Jurkat, Clone E6-1 (cell line): Measurements from ENCODE around the gene NEK6. TPM values are rescaled to one million over a fixed set of nuclear protein-coding genes. Genes with fewer than 3 reads are reported as not detected.

Experiments
- DNase-seq: peaks from one replicate; pipeline ENCODE4 v3.0.0-alpha.2; 2011; ENCODE audit warnings: low read depth, low spot score
- H3K4me3 ChIP-seq: 2 replicates; pipeline ENCODE4 v1.5.1; 2011; ENCODE audit warnings: mild to moderate bottlenecking, low read length, control low read depth, moderate library complexity
- polyA plus RNA-seq: library from polyadenylated mRNA; unstranded; fragments of >200 nt; gene quantifications from one replicate; pipeline ENCODE4 v1.2.1, GENCODE V29; 2012; ENCODE audit warnings: missing spikeins; ENCODE audit not compliant: insufficient read length, insufficient read depth

NEK6 gene
- polyA plus RNA-seq, result 22.4 TPM

DNA sequence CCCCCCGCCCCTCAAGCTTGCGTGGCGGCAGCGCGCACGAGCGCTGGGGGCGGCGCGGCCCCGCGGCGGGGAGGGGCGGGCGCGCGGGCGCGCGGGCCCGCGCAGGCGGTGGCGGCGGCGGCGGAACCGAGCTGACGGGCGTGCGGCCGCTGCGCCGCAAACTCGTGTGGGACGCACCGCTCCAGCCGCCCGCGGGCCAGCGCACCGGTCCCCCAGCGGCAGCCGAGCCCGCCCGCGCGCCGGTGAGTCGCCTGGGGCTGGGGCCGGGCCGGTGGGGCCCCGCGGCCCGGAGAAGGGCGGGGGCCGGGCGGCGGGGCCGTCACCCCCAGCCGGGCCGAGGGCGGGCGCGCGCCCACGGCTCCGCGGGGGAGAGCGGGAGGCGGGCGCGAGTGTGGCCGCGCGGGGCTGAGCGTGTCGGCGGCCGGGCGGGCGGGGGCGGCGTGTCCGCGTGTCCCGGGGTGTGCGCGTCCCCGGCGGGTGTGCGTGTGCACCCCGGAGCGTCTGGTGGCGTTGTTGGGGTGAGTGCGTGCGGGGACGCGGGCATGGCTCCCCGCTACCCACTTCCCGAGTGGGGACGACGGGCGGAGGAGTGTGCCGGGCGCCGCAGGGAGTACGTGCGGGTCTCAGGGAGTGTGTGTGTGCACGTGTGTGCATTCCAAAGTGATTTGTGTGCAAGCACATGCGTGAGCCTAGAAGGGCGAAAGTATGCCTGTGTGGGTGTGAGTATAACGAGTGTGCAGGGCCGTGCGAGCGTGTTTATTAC is at the start of gene NEK6:
TSS of gene NEK6 (plus strand) at position 106 of the 763 bp plus-strand sequence. CDS start 44,016 bp downstream, outside the sequence.
- H3K4me3 ChIP-seq, result peak within 1 kb of the TSS; percentile 54
- DNase-seq, result no peak

DNA sequence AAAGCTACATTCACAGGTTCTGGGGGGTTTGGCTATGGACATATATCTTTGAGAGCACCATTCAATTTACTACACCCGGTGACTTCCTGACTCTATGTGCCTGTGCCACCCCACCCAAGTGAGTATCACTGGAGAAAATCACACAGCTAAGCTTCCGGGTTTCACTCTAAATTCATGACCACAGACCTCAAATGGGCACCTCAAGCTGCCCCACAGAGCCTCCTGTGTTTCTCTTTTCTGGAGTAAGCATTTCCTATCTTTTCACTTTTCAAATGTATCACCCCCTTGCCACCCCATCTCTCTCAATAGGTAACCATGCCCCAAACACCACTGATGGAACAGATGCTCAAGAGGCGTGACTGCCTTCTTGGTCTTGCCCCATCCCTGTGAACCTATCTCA is 49.2 kb upstream of the NEK6 start:
- H3K4me3 ChIP-seq, result no peak overlapping the region
- DNase-seq, result no peak

DNA sequence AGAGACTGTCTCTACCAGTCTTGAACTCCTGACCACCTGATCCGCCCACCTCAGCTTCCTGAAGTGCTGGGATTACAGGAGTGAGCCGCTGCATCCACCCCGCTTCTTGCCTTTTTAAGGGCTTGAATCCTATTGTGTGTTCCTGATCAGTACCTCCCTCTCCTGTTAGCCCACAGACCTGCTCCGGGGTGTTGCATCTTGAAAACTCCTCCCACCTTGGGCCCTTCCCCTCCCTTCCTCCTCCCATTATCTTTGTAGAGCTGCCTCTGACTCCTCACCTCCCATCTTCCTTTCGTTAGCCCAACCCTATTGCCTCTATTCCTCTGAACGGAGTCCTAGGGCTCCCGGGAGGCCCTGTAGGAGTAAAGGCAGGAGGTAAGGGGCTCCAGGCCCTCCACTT is 48.5 kb upstream of the NEK6 start:
- DNase-seq, result no peak
- no peak overlapping the region for H3K4me3 ChIP-seq

DNA sequence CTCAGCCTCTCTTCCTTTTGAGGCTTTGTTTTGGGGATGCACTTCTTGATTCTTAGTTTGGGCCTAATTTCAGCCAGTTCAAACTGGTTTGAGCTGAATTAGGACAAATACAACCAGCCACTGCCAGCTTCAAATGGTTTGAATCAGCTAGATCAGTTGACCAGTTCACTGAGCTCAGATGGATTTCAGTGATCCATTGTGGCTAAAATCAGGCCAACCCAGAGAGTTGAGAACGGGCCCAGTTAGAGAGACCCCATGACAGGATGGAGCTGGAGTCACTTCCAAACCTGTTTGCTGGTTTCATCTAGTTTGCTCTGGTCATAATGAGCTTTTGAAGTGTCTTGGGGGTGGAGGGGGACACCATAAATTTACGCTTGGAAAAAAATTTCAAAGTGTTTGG is 48.0 kb upstream of the NEK6 start:
- H3K4me3 ChIP-seq, result no peak overlapping the region
- no peak for DNase-seq

DNA sequence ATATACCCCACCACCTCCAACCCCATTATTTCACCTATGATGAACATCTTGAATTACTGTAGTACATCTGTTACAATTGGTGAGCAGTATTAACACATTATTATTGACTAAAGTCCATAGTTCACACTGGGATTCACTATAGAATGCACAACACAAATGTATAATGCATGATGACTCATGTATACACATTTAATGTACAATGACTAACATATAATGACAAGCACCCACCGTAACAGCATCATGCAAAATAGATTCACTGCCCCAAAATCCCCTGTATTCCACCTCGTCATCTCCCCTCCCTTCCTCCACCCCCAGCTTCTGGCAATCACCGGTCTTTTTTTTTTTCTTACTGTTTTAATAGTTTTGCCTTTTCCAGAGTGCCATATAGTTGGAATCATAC is 47.1 kb upstream of the NEK6 start:
- DNase-seq, result no peak
- no peak overlapping the region for H3K4me3 ChIP-seq

DNA sequence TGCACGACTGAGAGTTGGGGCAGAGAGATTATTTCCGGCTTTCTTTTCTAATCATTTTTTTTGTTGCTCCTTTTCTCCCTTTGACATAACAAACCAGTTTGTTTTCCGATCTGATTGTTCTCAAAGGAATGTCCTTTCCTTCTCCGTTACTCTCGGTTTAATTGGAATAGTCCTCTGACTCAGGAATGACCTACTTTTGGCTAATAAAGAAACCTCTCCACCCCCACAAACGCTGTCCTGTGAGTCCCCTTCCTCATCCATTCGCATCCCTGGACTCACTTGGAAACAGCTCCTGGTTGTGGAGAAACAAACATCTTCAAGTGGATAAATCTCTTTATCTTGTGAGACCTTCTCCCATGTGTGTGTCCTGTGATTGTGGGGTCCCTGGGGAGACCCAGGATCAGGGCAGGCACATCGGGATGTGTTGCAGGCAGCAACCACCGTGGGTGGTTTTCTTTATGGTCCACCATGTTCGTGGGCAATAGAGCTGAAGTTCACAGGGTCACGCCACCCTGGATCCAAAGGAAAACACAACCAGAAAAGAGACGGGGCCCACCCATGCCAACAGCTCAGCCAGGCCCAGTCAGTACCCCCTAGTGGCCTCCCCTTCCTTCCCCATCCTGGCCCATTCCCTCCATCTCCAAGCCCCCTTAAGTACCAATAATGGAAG is 45.2 kb upstream of the NEK6 start:
- H3K4me3 ChIP-seq, result no peak overlapping the region
- DNase-seq, result no peak

DNA sequence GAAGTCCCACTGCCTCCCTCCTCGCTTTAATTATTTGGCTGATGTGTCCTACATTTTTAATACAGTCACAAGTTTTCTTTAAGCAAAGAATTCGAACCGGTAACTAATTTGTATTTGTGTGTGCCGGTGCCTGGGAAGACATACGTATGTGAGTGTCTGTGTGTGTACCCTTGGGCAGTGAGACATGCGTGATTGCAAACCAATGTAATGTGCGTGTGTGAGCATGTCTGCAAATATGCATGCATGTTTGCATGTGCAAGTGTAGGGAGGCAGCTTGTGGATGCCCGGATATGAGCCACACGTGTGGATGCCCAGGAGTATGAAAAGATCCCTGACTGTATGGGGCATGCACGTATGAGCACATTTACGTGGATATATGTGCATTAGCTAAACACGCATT is 44.4 kb upstream of the NEK6 start:
- no peak for DNase-seq
- H3K4me3 ChIP-seq, result no peak overlapping the region

DNA sequence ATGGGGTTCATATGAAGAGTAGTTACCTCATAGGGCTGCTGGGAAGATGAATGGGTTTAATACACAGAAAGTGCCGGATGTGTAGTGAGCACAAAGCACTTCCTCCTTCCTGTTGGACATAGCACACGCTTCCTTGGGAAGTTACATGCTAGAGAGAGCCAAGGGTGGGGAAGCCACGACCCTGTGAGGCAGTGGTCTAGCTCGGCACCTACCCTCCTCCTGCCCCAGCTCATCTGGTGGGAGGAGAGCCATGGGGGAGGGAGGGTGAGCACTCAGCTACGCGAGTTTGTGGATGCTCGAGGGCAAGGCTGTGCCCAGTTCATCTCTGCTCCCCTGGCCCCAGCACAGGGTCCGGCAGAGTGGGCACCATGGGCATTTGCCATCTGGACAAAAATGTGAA is 43.6 kb upstream of the NEK6 start:
- H3K4me3 ChIP-seq, result no peak overlapping the region
- no peak for DNase-seq

DNA sequence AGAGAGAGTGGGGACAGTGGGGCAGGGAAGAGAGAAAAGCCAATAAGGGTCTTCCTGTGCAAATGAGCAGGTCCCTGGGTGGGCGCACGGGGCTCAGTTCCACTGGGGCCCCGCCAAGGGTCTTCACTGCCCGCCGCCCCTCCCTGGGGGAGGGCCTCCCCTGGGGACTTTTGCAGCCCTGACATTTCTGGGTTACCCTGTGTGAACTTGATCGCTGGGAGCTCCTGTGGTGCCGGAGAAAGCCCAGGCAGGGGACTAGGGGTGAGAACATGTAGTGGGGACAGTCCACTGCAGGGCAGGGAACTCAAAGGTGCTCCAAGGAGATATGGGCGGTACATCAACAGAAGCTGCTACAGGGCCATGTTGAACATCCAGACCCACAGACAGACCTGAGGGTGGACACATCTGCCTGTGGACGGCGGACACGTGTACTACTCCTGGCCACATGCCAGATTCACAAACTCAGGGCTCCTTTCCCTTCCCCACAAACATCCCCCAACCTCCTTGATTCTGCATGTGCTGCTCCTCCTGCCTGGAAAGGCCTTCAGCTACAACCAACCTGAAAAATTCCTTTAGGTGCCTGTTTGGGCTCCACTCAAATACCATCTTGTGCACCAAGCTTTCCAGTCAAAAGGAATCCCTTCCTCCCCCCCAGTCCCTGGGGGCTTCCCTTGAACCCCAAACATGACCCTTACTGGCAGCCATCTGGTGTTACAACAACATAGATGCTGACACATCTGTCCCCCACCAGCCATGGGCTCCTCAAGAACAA is 43.0 kb upstream of the NEK6 start:
- no peak for DNase-seq
- no peak overlapping the region for H3K4me3 ChIP-seq

DNA sequence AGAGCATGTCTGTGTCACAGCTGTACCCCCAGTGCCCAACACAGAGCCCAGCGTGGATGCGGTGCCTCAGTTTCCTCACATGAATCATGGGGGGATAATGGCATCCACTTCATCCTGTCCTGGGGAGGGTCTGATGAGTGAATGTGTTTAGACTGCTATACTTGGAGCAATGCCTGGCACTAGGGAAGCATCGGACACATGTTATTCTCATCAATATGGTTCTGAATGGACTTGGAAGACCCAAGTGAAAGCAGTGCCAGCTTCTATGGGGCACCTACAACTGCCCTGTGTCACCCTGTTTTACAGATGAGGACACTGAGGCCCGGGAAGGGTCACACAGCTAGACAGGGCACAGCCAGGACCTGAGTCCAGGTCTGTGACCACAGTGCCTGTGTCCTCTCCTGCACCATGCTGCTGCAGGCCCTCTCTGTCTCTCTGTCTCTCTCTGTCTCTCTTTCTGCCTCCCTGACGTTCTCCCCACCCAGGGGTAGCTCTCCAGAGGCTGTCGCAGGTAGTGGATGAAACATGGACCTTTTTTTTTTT is 42.3 kb upstream of the NEK6 start:
- no peak for DNase-seq
- no peak overlapping the region for H3K4me3 ChIP-seq

DNA sequence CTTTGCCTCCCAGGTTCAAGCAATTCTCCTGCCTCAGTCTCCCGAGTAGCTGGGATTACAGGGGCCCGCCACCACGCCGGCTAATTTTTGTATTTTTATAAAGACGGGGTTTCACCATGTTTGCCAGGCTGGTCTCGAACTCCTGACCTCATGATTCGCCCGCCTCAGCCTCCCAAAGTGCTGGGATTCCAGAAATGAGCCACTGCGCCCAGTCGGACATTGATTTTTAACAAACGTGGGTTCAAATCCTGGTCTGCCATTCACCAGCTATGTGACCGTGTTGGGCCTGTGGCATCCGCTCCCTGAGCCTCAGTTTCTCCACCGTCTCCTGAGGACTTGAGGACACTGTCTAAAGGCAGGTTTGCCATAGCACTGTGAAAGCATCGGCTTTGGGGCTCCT is 41.8 kb upstream of the NEK6 start:
- no peak overlapping the region for H3K4me3 ChIP-seq
- DNase-seq, result no peak

DNA sequence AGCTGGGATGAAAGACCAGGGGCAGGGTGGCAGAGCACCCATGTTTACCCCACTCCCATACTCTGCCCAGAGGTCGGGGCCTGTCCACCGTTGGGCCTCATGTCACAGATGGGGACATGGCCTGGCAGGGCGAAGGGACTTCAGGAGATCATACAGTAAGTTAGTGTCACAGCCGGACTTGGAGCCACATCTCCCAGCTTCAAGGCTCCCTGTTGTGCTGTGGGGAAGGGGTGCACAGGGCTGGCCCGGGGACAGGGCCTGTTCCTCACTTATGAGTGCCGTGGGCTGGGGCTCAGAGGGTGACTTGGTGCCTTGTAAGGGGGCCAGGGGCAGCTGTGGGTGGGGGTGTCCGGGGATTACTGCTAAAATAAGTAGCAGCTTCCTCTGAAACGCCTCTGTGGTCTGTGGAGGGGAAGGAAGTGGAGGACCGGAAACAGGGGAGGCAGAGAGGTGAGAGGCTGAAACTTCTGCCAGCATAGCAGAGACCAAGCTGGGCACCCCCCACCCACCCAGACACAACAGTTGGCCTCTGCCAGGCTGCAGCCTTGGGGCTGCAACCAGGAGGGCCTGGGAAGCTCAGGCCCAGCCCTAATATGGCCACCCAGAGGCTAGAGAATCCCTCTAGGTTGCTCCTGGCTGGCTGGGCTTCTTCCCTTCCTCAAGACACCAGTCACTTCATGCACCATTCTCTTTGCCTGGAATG is 41.1 kb upstream of the NEK6 start:
- peak overlapping the region; percentile 16 for H3K4me3 ChIP-seq
- peak; percentile 82 for DNase-seq

DNA sequence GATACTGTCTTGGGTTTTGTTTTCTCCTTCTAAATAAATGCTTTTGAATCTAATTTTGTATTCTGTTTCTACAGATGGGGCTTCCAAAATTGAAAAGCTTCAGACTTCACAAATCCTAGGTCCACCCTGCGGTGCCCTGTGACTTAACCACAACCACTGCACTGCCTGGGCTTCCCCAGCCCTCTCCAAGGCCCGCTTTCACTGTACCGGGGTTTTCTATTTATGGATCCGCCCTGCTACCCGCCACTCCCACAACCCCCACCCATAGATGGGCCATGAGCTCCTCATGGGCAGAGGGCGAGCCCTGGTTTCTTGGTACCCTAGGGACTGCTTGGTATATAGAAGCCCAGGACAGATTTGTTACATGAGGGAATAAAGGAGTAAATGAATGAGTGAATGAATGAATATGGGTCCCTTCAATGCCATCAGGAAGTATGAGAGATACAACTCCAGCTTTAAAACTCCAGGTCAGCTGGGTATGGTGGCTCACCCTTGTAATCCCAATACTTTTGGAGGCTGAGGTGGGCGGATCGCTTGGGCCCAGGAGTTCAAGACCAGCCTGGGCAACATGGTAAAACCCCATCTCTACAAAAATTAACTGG is 39.8 kb upstream of the NEK6 start:
- H3K4me3 ChIP-seq, result no peak overlapping the region
- DNase-seq, result no peak

DNA sequence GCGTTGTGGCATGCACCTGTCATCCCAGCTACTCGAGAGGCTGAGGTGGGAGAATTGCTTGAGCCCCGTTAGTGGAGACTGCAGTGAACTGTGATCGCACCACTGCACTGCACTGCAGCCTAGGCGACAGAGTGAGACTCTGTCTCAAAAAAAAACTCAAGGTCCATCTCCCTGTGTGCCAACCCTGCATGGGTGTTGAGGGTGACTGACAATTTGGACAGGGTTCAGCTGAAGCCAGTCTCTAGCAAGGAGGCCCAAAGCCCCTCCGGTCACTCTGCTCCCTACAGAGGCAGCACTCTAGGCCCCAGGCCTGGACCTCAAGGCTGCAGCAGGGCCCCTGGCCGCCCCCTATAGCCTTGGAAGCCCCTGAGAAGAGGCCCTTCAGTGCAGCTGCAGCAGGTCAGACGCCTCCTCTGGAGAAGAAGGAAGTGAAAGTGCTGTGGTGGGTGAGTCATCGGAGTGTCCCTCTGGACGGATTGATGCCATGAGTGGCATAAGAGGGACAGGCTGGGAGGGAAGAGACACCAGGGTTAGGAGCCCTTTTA is 39.2 kb upstream of the NEK6 start:
- no peak overlapping the region for H3K4me3 ChIP-seq
- no peak for DNase-seq

DNA sequence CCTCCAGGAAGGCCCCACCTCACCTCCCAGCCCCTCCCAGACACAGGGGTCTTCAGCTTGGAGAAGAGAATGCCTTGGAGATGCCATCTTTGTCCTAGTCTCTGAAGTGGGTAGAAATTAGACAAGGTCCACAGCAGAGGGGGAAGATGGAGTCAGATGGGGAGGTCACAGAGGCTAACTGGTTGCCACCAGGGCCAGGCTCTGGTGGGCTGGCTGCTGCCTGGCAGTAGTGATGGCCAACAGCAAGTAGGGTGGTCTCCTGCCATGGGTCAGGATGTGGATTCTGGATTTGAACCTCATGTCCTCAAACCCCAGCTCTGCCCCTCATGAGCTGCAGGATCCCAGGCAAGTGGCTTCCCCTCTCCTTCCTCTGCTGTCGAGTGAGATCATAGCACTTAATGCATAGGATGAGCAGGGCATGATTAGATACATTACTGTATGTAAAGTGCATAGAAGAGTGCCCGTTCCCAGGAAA is 38.7 kb upstream of the NEK6 start:
- DNase-seq, result no peak
- no peak overlapping the region for H3K4me3 ChIP-seq

DNA sequence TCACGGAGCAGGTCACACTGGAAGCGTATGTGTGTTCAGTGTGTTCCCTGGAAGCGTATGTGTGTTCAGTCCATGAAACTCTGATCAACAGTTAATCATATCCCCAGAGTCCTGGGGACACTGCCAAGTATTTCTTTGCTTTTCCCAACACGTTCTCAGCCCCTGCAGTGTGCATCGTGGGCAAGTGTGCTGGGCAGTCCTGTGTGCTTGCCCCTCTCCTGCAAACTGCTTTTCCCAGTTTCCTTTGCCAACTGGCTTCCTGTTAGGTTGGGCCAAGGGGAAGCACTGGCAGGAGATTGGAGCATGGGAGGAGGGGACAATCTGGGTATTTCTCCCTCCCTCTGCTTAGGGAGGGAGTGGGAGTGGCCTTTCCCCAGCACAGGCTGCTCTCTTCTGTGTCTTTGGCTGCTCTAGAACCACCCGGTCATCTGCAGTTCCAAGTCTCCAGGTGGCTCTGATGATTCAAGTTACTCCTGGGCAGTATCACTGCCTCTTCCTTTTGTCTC is 36.8 kb upstream of the NEK6 start:
- DNase-seq, result no peak
- no peak overlapping the region for H3K4me3 ChIP-seq

DNA sequence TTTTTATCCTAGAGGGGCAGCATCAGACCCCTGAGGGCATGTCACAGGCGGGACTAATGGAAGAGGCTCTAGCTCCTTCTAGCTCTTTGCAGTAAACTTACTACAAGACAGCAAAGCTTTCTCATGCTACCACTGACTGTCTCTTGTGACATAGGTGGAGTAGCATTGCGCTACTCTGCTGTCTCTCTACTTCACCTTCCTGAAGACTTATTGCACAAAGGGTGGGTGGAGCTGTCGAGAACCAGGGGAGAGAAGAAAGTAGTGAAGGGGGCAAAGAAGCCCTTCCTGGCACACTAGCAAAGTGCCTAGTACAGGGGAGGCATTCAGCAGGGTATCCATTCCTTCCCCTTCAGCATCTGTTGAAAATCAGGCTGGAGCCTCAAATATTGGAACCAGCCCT is 36.1 kb upstream of the NEK6 start:
- no peak for DNase-seq

DNA sequence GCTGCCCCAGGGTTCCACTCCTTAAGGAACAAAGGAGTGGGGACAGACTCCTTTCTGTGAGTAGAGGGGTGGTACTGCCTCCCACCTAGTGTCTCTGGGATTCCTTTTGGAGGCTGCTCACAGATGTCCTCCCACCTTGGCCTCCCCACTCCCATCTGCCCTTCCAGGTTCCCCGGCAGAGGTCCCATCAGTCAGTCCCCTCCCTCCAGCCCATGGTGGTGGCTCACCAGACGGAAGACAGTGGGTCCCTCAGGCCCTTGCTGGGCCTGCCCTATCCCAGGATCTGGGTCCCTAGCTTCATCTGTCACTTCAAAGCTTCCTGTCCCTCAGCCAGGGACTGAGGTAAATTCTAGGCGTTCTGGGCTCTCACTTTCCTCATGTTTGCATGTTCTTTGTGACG is 35.6 kb upstream of the NEK6 start:
- DNase-seq, result no peak
- H3K4me3 ChIP-seq, result no peak overlapping the region

More for the DNA sequence above, 36.1 kb upstream of the NEK6 start:
- H3K4me3 ChIP-seq, result no peak overlapping the region
